ENCODE data around the gene CSNK2A2.

Gene CSNK2A2

DNA sequence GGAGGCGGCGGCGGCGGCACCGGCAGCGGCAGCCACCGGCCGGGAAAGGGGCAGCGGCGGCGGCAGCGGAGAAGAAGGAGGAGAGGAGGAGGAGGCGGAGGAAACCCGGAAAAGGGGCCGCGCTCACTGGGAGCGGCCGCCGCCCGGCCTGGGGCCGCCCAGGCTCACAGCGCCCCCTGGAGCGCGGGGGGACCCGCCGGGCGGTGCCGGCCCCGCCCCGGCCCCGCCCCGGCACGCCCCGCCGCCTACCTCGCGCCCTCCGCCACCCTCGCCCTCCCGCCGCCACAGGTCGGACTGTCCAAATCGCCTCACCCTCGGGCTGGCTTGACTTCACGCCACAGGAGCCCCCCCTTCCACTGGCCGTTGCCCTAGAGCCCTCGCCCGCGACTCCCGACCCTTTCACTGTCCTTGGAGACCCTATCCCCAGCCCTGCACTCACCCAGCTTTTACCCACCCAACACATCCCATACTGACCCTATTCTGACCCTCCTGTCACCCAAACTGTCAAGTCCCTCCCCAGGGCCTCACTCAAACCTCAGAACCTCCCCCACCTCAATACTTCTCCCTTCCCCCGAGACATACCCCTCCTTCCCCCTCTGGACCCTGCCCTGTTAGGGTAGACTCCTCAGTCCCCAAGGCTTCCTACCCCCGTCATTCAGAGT, at the start of gene CSNK2A2:
Gene CSNK2A2, minus strand, starts transcription at position 85 of the 662 bp plus-strand sequence. CDS start 370 bp downstream, outside the sequence.
- peak; percentile 74 for DNase-seq

DNA sequence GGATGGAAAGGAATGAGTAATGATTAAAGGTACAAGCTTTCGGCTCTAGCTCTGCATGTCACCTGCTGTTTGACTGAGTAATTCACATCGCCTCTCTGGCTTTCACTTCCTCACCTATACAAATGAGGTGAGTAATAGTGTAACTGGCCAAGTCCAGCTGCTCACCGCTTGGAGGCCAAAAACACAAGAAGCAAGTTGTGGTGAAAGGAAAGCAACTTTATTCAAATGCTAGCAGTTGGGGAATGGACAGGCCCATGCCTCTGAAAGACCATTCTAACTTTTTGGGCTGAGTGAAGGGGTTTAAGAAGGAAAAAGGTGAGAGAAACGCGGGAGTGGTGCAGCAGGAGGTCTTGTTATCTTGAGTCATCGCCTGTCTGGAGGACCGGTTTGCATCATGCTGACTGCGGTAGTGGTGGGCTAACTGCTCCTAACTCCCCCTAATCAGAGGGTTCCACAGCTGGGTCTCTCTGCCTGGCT, 45.7 kb upstream of the CSNK2A2 start:
- no peak for DNase-seq

DNA sequence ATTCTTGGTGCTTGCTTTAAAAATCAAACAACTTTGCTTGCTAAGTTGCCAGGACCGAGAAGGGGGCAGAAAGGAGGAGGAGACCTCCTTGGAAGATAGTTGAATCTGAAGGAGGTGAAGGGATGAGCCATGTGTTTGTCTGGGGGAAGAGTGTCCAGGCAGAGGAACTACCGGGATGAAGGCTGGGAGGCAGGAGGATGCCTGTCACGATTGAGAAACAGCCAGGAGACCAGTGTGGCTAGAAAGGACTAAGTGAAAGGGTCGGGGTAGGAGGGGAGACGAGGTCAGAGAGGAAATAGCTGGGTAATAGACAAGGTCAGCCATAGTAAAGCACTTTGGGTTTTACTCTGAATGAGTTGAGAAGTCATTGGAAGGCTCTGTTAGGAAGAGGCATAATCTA, 38.9 kb upstream of the CSNK2A2 start:
- DNase-seq = no peak

DNA sequence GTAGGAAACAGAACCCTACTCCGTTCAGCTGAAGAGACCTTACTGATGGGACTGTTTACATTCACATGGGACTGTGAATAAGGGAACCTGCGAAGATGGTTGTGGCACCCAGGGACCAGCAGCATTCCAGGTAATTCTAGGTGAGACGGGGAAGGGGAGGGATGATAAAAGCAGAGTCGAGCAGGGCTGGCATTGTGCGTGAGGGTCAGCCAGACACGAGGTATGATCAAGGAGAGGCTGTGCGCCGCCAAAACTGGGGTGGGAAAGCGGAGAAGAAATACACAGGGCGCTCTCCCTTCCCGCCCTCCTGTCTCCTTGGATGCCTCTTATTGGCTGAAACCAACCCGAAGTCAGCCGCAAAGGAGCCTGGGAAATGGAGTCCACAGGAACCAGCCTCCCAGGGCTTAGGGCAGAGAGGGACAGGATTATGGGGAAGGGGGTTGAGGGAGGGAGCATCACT, 38.4 kb upstream of the CSNK2A2 start:
- DNase-seq = peak; percentile 73

DNA sequence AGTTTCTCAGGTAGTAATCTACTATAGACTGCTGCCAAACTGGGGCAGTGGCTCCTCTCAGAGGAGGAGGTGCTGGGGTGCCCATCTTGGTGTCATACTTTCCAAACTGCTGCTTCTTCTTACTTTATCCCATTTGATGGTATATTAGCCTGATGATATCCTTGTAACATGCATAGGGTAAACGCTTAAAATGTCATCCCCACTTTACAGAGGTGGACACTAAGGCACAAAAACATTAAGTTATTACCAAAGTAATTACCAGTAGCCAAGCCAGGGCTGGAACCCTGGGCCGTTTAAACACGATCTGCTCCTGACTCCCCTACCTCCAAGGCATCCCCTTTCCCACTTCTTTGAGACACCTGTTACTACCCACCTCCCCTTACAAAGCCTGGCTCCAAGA, 37.8 kb upstream of the CSNK2A2 start:
- no peak for DNase-seq

DNA sequence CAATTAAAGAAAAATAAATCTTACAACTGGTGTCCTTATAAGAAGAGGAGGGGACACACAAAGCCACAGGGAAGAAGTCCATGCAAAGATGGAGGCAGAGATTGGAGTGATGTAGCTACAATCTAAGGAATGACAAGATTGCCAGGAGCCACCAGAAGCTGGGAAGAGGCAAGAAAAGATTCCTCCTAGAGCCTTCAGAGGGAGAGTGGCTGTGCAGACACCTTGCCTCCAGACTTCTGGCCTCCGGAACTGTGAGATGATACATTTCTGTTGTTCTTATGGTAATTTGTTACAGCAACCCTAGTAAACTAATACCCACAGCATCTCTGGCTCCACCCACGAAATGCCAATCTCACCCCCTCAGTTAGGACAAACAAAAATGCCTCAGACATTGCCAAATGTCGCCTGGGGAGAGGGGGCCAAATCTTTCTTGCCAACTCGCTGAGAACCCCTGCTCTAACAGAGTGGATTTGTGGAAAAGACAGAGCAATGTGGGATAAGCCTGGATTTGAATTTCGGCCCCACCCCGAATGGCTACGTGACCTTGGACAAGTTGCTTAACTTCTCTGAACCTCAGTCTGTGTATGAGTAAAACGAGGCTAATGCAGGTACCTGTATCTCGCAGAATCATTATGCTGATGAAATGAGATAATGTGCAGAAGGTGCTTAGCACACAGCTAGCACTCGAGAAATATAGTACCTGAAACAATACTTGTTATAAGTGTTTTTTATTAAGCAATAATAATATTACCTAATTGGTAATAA, 37.1 kb upstream of the CSNK2A2 start:
- no peak for DNase-seq

DNA sequence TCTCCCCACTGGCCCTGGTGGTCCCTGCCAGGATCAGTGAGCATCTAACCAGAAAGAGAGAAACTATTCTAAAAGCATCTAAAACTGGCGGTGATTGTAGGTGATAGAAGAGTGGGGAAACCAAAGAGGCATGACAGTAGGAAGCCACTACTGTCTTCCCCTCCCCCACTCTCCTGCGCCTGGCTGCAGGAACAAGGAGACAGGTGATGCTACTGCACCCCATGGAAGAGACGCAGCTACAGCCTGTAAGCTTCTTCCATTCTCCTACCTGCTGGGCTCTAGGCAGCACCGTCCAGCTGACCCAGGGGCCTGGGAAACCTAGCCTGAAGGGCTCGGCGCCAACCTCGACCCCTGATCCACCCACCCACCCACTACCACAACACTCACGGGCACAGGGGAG, 32.4 kb upstream of the CSNK2A2 start:
- no peak for DNase-seq

DNA sequence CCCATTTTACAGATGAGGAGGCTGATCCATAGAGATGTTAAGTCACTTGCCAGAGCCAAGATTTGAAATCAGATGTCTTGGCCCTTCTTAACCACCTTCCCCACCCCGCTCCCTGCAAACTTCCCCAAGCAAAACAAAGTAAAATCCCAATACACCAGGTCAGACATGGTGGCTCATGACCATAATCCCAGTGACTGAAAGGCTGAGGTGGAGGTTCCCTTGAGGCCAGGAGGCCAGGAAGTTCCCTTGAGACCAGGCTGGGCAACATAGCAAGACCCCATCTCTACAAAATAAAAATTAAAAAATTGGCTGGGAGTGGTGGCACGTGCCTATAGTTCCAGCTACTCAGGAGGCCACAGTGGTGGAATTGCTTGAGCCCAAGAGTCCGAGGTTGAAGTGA, 28.9 kb upstream of the CSNK2A2 start:
- no peak for DNase-seq

DNA sequence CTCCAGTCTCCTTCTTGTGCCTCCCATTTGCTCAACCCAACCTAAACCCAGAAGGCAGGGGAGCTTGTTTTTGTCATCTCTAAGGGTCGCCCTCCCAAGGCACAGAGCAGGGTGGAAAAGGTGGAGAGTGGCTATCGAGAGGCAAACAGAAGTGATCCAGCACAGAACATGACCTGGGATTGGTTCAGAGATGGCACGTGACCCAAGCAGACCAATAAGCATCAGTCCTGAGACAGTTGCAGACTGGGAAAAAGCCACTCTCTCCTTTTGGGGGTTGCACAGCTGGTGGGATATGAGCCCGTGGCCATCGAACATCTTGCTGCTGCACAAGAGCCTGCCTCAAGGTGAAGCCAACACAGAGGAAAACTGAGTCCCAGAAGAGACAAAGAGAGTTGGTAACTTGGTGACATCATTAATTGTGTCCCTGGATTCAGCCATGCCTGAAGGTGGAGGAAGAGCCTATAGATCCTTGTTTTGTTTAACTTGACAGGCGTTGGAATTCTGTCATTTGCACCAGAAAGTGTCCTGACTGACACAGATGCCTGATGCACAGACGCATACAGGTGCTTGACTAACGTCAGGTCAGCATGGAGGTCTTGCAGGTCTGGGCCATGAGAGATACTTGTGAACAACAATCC, 28.2 kb upstream of the CSNK2A2 start:
- DNase-seq = no peak

DNA sequence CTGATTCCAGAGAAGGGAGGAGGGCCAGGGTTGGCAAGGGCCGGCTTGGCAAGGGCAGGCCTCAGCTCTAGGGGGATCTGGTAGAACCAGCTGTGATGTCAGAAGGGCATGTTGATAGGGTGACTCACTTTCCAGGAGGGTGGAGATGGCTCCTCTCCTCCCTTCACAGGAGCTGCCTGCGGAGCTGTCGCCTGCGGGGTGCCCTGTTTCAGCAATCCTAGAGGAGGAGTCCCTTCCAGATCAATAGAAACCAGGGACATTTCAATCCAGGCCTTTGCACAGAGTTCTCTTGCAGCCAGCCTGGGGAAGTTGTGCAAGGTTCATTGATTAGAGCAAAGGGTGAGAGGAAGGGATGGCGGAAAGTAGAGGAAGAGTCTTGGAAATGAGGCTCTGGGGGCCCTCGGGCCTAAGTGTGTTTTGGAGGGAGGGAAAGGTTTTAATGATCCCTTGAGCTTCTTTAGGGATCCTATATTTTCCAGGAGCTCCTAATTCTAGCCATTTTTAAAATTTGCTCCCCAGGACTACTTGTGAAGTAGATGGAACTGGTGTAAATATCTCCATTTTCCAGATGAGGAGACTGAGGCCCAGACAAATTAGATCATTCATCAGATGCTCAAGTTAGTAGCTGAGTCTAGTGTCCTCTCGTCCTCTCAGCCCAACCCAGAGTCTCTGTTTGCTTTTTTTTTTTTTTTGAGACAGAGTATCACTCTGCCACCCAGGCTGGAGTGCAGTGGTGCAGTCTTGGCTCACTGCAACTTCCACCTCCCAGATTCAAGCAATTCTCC, 24.8 kb upstream of the CSNK2A2 start:
- no peak for DNase-seq

DNA sequence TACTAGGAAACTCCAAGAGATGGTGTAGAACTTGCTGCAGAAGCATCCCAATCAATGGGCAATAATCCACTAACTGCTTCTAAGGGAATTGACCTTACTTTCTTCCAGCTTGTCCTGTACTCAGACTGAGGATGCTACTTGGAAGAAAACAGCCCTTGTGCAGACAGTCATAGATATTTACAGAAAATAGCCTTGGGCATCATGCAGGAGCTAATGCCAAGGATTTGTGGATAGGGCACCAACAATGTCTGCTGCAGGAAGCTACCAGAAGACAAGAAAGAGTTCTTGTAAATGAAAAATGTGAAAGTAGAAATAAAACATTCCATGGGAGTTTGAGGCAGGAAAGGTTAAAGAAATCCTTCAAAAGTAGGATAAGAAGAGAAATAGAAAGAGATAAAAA, 21.5 kb upstream of the CSNK2A2 start:
- DNase-seq = no peak

DNA sequence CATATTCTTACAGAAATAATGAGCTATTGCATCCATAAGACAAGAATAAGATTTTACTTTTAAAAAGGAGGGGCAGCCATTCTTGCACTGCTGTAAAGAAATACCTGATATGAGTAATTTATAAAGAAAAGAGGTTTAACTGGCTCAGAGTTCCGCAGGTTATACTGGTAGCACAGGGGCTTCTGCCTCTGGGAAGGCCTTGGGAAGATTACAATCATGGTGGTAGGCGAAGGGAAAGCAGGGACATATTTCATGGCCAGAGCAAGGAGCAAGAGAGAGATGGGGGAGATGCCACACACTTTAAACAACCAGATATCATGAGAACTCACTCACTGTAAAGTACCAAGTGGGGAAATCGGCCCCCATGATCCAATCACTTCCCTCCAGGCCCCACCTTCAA, 20.9 kb upstream of the CSNK2A2 start:
- no peak for DNase-seq

DNA sequence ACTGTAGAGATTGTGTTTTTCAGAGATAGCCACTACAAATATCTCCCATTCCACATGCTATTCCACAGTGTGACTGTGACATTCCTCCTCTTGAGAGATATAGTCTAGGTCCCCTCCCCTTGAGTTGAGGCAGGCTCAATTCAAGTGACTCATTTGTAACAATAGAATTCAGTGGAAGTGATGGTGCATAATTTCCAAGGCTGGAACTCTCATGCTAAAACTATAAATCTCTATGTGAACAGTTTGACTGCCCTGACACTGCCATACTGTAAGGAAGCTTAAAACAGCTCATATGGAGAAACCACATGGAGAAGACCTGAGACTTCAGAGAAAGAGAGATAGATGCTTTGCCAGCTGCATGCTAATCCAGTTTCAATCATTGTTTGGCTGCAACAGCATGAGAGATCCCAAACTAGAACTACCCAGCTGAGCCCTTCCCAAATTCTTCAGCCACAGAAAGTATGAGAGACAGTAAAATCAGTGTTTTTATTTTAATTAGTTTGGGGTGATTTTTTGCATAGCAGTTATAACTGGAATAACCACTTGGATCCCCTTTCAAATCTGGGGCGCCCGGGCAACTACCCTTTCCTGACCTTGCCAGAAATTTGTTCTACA, 19.5 kb upstream of the CSNK2A2 start:
- DNase-seq = no peak

DNA sequence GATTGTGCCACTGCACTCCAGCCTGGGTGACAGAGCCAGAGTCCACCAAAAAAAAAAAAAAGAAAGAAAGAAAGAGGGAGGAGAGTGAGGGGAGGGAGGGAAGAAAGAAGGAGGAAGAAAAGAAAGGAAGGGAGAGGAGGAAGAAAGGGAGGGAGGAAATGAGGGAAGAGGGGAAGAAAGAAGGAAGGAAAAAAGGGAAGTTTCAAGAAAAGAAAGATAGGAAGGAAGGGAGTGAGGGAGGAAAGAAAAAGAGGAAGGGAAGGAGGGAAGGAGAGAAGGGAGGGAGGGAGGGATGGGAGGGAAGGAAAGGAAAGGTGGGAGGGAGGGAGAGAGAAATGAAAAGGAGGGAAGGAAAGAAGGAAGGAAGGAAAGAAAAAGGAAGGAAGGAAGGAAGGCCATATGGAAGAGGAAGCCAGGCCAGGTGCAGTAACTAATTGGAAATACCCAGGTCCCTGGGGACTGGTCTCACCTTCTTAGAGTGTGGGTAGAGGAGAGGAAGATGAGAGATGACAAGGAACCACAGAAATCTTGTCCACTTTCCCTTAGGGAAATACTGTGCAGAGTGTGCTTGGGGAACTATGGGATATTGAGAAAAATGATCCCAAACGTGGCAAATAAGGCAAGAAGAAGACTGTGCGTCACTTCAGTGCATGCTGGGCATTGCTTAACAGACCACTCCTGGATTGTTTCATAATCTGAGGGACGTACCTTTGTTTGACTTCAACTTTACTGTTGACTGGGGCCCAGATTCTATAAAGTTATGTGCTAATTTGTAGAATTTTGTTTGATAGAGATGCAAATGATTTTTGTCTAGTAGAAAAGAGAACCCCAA, 15.1 kb upstream of the CSNK2A2 start:
- no peak for DNase-seq

DNA sequence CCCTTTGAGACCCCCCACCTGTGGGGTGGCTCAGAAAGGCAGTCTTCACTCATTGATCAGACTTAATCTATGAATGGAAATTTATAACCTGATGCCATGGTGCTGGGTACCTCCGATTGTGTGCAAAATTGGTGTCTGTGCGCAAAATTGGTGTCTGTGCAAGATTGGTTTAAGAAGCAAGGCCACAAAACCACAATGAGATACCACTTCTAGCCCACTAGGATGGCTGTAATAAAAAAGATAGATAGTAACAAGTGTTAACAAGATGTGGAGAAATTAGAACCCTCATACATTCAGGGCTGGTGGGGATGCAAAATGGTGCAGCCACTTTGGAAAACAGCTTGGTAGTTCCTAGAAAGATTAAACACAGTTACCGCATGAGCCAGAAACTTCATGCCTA, 13.9 kb upstream of the CSNK2A2 start:
- DNase-seq = no peak

DNA sequence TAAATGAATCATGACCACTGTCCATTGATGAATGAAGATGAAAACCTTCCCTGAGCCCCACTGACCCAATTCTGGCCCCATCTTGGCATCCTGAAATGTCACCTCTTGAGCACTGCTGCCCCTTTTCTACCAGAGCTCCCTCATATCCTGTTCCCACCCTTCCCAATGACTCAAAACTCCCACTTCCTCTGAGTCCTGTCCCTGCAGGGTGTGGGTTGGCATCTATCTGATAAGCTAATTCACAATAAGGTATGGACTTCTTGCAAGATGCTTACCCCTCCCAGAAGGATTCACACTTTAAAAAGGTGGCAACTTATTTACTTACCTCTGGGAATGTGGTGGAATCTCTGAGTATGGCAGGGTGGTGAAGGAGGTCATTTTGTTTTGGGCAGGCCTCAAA, 13.3 kb upstream of the CSNK2A2 start:
- no peak for DNase-seq

DNA sequence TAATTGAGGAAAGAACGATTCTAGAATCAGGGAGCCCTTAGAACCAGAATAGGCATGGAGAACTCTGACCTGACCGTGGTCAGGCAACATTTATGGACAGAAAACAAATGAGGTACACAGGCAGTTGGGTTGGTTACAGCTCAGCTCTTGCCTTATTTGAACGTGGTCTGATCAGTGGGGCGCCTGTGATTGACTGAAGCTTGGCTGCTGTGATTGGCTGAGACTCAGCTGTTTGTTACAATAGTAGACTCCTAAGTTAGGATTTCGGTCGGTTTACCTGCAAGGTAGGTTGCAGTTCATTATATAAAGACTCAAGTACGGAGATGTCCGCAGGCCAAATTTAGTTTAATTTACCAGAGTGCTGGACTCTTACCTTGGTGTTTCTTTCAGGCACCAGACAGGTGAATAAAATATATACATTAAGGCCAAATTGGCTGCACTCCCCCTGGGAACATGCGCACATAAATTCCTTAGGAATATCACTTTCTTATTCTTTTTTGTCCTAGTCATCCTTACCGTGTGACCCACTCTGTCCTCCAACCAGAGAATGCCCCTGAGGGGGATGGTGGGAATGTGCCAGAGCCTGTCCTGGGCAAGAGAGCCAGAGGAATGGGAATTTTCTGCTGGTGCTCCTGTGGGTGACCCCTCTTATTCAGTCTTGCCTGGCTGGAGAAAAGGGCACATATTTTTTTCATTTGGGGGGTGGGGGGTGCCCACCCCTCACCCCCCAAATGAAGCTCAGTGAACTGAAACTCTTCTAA, 7.5 kb upstream of the CSNK2A2 start:
- DNase-seq = no peak

DNA sequence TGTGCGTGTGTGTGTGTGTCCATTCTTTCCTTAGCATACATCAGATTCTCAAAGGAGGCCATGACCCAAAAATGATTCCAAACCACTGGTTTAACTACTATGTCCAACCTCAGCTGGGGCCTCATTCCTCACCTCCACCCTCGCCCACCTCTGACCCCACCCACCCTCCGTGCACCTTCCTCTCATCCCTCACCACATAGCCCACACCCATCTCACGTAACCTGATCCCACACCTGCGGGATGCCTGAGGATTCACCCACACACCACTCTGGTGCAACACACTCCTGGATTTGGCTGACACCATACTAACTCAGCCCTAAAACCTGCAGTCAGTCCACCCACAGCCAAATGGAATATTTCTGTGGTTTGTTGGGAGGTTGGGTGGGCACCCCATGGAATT, 3.3 kb upstream of the CSNK2A2 start:
- no peak for DNase-seq

DNA sequence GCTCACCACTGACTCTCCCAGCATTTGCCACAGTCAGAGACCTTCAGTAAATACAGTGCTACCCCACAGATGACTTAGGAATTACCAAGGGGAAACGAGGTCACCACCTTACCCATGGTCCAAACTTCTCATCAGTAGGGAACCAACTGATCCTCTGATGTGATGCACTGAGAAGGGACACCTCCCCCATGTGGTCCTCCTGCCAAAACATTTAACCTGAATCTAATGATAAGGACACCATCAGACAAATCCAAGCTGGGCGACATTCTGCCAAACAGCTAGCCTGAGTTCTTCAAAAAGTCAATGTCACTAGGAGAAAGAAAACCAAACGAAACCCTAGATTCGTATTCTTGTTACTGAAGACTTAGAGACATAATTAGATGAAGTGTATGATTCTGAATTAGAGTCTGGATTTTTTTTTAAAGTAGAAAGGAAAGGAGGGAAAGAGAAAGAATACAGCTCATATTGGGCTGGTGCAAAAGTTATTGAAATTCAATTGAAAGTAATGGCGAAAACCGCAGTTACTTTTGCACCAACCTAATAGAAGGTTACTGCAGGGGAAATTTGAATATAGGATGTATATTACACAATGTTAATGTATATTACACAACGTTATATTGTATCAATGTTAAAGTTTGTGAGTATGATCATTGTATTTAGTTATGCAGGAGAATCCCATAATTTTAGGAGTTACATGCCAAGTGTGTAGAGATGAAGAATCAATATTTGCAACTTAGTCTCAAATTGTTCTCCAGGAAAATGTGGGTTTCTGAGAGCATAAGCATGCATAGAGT, 2.3 kb upstream of the CSNK2A2 start:
- no peak for DNase-seq

DNA sequence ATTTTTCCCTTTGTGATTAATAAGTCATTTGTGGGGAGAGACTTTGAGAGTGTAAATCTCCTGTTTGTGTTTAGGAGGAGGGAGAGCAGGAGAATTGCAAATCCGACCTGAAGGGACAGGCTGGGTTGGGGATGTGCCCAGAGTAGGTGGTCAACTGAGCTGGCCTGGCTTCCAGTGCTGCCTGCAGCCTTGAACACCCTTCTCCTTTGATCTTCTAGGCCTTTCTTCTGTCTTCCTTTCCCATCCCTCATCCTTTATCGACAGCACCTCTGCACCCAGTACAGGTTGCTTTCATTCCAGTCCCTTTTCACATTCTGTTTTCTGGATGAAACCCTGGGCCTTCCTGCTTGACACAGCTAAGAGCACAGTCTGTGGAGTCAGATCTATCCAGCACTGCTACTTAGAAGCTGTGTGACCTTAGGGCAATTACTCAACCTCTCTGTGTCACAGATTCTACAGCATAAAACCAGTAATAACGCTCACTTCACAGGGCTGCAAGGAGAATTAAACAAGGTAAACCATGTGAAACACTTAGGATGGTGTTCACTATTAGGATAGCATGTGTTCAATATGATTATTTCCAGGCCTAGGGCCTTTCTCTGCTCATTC, 1.0 kb upstream of the CSNK2A2 start:
- no peak for DNase-seq
